ENCODE results near the gene ANKS1B. TPM values are rescaled to one million over a fixed set of nuclear protein-coding genes. Genes with fewer than 3 reads are reported as not detected.

ANKS1B gene
- total RNA-seq (2022; extraction: Qiagen RNA extraction), result 0.35 to 1.0 TPM (median 0.63 TPM) in 5 replicates

GRCh38 chr12:99984271-99985128 is at the start of gene ANKS1B:
Gene ANKS1B, minus strand, starts transcription at chr12:99984936. Its CDS starts 699 bp downstream, at chr12:99984237.

GRCh38 chr12:99647453-99647852 is 337.3 kb downstream of the ANKS1B start, which contains the start of gene GARIN6:
Gene GARIN6, plus strand, starts transcription at chr12:99647753. Its CDS starts 422 bp downstream, at chr12:99648175.

Other genes with a start within 250 kb of the ANKS1B start
- 10.3 to 12.6 TPM (median 12.3 TPM) in 5 replicates for gene BLTP3B, start 157.9 kb upstream of the ANKS1B start, total RNA-seq (2022; extraction: Qiagen RNA extraction)
- gene ACTR6, start 215.9 kb upstream of the ANKS1B start, total RNA-seq (2022; extraction: Qiagen RNA extraction), result 17.4 to 27.9 TPM (median 21.8 TPM) in 5 replicates